ENCODE measurements around the gene FAM9A. TPM values are rescaled to one million over a fixed set of nuclear protein-coding genes. Genes with fewer than 3 reads are reported as not detected.

The FAM9A gene
- total and polyA plus RNA-seq, 3 donors from 2014 or later: 1.8 to 2.8 (median 2.0) TPM

DNA sequence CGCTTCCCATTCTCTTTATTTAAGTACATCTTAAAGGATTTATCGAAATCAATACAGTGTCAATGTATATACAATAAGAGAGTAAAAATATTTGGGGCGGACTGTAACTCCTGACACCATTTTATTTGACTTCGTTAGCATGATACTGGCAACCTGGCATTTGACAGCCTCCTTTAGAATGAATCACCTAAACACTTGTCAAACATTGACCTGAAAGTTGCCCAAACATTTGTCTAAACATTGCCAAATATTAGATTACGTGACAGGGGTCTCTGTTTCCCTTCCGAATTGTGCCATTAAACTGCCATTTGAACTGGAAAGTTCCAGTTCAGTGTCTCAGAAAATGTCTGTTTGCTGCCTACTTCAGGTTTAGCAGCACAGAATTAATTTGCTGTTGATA is 20.8 kb upstream of the FAM9A start:
- WGBS, 2 donors: 75 to 92% methylated on average over 5 to 6 of the region's 6 CpGs
- intact Hi-C loops (cut with DNase I; ENCODE audit: low total_unique reads): no loop called here
- H3K9me3 ChIP-seq: no peaks in the 10 kb centered on the region
- DNase-seq: no peak
- TF ChIP-seq POLR2A (IDR thresholded peaks at IDR 0.05) (no peak), CTCF (IDR thresholded peaks at IDR 0.05) (no peak)
- H3K36me3 ChIP-seq (ENCODE audit: low read depth, missing control alignments): no peaks in the 10 kb centered on the region
- no peak overlapping the region for H3K4me3 ChIP-seq
- H3K27ac ChIP-seq: no peak overlapping the region
- no peaks in the 10 kb centered on the region for H3K27me3 ChIP-seq
- H3K4me1 ChIP-seq: no peaks in the 10 kb centered on the region

DNA sequence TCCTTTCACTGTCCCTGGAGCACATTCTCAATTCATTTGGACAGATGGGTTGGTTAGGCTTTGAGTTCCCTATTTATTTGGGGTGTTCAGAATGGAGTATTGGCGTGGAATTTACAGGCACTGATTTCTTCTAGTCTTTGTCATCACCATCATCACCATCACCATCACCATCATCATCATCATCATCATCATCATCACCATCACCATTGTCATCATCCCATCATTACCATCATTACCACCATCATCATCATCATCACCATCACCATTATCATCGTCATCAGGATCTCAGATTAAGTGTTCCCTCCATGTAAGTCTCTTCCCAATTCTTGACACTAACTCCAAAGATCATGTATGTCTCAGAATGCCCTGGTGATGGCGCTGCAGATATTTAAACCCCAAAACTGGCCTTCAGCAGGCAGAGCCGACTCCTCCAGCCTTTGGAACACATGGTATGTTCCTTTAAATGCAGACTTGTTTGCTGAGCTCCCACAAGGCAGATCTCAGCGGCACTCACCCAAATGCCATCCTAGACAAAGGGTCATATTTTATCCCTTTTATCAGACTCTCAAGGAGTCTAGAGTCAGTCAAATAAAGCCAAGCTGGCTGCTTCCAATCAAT is 19.8 kb upstream of the FAM9A start:
- intact Hi-C loops (cut with DNase I; ENCODE audit: low total_unique reads): no loop called here

DNA sequence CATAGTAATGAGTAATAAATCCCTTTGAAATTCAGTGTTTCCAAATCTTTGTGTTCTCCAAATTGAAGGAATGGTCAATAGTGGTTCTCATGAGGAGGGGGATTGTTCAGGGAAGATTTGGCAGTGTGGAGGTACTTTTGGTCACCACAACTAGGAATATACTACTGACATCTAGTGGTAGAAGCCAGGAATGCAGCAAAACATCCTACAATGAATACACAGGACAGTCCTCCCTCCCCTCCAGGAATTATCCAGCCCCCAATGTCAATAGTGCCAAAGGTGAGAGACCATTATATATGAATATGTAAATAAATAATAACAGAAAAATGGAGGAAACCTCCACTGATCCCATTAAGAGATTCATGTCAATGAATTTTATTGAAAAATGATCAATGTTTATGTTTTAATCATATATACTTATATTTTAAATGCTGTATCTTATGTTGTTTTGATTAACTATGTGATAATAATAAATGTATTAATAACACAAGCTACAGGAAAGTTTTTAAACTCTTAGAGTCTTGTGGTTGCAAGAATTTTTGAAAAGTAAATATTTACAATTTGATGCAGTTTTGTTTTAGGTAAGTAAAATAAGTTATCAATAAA is 14.4 kb upstream of the FAM9A start:
- H3K27ac ChIP-seq: no peak overlapping the region
- intact Hi-C loops (cut with DNase I; ENCODE audit: low total_unique reads): no loop called here
- H3K27me3 ChIP-seq: no peaks in the 10 kb centered on the region
- no peaks in the 10 kb centered on the region for H3K4me1 ChIP-seq
- no peaks in the 10 kb centered on the region for H3K36me3 ChIP-seq (ENCODE audit: low read depth, missing control alignments)
- TF ChIP-seq POLR2A (IDR thresholded peaks at IDR 0.05): no peak
- TF ChIP-seq CTCF (IDR thresholded peaks at IDR 0.05): peak in 2 of 3 experiments; percentile 45 to 54
- H3K9me3 ChIP-seq: no peaks in the 10 kb centered on the region
- DNase-seq: peak; percentile 16
- H3K4me3 ChIP-seq: no peak overlapping the region

More for the DNA sequence above, 19.8 kb upstream of the FAM9A start:
- TF ChIP-seq CTCF (IDR thresholded peaks at IDR 0.05) (no peak), POLR2A (IDR thresholded peaks at IDR 0.05) (no peak)
- DNase-seq: peak; percentile 52
- Histone ChIP-seq H3K36me3 (ENCODE audit: low read depth, missing control alignments) (no peaks in the 10 kb centered on the region), H3K9me3 (no peaks in the 10 kb centered on the region), H3K27me3 (no peaks in the 10 kb centered on the region), H3K27ac (no peak overlapping the region), H3K4me1 (no peaks in the 10 kb centered on the region), H3K4me3 (no peak overlapping the region)
- 56 to 61% methylated on average over 5 of the region's 5 CpGs for WGBS, 2 donors

- intact Hi-C loops (cut with DNase I; ENCODE audit: low total_unique reads): no loop called here
- no peaks in the 10 kb centered on the region for H3K36me3 ChIP-seq (ENCODE audit: low read depth, missing control alignments)
- H3K9me3 ChIP-seq: no peaks in the 10 kb centered on the region
- no peak for DNase-seq
- H3K27ac ChIP-seq: no peak overlapping the region
- WGBS, 2 donors: 78 to 100% methylated on average over 2 of the region's 2 CpGs
- H3K4me1 ChIP-seq: no peaks in the 10 kb centered on the region
- no peak overlapping the region for H3K4me3 ChIP-seq
- TF ChIP-seq CTCF (IDR thresholded peaks at IDR 0.05) (no peak), POLR2A (IDR thresholded peaks at IDR 0.05) (no peak)
- H3K27me3 ChIP-seq: no peaks in the 10 kb centered on the region
These were observed 11.9 kb upstream of the FAM9A start for GRCh38 chrX:8813036-8813435.

DNA sequence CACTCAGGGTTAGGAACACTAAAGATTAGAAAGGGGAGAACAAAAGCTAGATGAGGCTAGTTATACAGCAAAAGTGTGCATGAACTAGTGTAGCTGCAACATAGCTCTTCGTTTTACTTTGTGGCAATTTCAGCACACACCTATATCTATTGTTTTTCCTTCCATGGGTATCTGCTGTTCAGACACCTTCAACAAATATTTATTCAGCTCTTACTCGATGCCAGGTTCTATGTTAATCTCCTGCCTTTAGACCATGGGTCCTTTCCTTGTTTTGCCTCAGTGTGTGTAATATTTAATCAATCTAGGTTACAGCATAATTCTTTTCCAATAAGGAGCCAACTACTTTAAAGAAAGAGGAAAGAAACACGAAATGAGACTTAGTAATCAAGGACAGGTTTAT is 10.4 kb upstream of the FAM9A start:
- 78 to 85% methylated on average over 3 of the region's 3 CpGs for WGBS, 2 donors
- no peak overlapping the region for H3K27ac ChIP-seq
- H3K4me3 ChIP-seq: no peak overlapping the region
- no peaks in the 10 kb centered on the region for H3K27me3 ChIP-seq
- no peak for DNase-seq
- H3K4me1 ChIP-seq: no peaks in the 10 kb centered on the region
- H3K36me3 ChIP-seq (ENCODE audit: low read depth, missing control alignments): no peaks in the 10 kb centered on the region
- no peaks in the 10 kb centered on the region for H3K9me3 ChIP-seq
- intact Hi-C loops (cut with DNase I; ENCODE audit: low total_unique reads): no loop called here
- no peak for TF ChIP-seq CTCF (IDR thresholded peaks at IDR 0.05)
- no peak for TF ChIP-seq POLR2A (IDR thresholded peaks at IDR 0.05)
